Lung (tissue), 12 donors: ENCODE results near the gene OTUD3. TPM values are rescaled to one million over a fixed set of nuclear protein-coding genes. Genes with fewer than 3 reads are reported as not detected.

Experiments
- ATAC-seq: fragments of 200-7000 bp; cut with Tn5 transposase; one replicate; pipeline ENCODE4 v1.9.1; 2020; ENCODE audit warnings: moderate number of reproducible peaks; ENCODE audit not compliant: insufficient read depth, low FRiP score
- DNase-seq, 3 donors: peaks; one replicate each; pipeline ENCODE4 v3.0.0-alpha.2; 2013 to 2017
- H3K27ac ChIP-seq, 2 donors: one replicate each; pipeline ENCODE4 v1.5.1; 2013; ENCODE audit warnings: mild to moderate bottlenecking in 2 of 2, moderate library complexity in 2 of 2, control low read depth in 1 of 2, inconsistent platforms in 1 of 2, low read depth in 1 of 2, low read length in 1 of 2
- H3K27me3 ChIP-seq, 3 donors: one replicate each; pipeline ENCODE4 v1.5.1; 2013; ENCODE audit warnings: low read length in 2 of 3; ENCODE audit not compliant: control insufficient read depth in 3 of 3, insufficient read depth in 3 of 3
- H3K36me3 ChIP-seq, 4 donors: one replicate each; pipeline ENCODE4 v1.5.1; 2013; ENCODE audit warnings: low read length in 4 of 4, mild to moderate bottlenecking in 1 of 4, moderate library complexity in 1 of 4; ENCODE audit not compliant: control insufficient read depth in 4 of 4, insufficient read depth in 4 of 4
- H3K4me1 ChIP-seq, 5 donors: one replicate each; pipeline ENCODE4 v1.5.1; 2013; ENCODE audit warnings: low read length in 5 of 5, mild to moderate bottlenecking in 2 of 5, moderate library complexity in 1 of 5; ENCODE audit not compliant: control insufficient read depth in 5 of 5, insufficient read depth in 5 of 5
- H3K4me3 ChIP-seq: one replicate; pipeline ENCODE4 v1.5.1; 2013; ENCODE audit warnings: mild to moderate bottlenecking, control low read depth, moderate library complexity
- H3K9ac ChIP-seq, 2 donors: one replicate each; pipeline ENCODE4 v1.5.1; 2013; ENCODE audit warnings: low read length in 2 of 2, control low read depth in 1 of 2; ENCODE audit not compliant: insufficient read depth in 1 of 2
- H3K9me3 ChIP-seq, 4 donors: one replicate each; pipeline ENCODE4 v1.5.1; 2013; ENCODE audit warnings: low read length in 3 of 4, mild to moderate bottlenecking in 1 of 4, moderate library complexity in 1 of 4; ENCODE audit not compliant: control insufficient read depth in 4 of 4, insufficient read depth in 3 of 4
- WGBS, 2 donors: extraction: QIAGEN DNeasy Blood & Tissue Kit; methylation state at CpG; one replicate each; pipeline ENCODE4 v1.1.7; 2013; 5-methylcytosine and 5-hydroxymethylcytosine counted together
- polyA plus RNA-seq, 2 donors: library from polyadenylated mRNA; stranded (reverse); fragments of 200-250 nt; gene quantifications; one replicate each; pipeline ENCODE4 v1.2.1, GENCODE V29; 2013
- total RNA-seq, 2 donors: library from RNA; depleted of rRNA in 1 of 2; stranded (reverse); fragments of >200 nt in 1 of 2; gene quantifications; one replicate each; pipeline ENCODE4 v1.2.1, GENCODE V29; 2014 to 2021
- TF ChIP-seq, protein P1 (sequence below): IDR thresholded peaks from 2 replicates; pipeline ENCODE4 v1.5.1; 2012; ENCODE audit warnings: mild to moderate bottlenecking; ENCODE audit errors: control extremely low read depth, extremely low read depth
- donor health status: control.
- donor health status: control.
- donor health status: Bipolar disorder and iron deficiency.
- donor health status: healthy.
- donor health status: DM: yes; HTN: yes; CAD: no.

OTUD3 gene
- total and polyA plus RNA-seq, 4 donors: 1.7 to 8.6 (median 6.7) TPM

DNA sequence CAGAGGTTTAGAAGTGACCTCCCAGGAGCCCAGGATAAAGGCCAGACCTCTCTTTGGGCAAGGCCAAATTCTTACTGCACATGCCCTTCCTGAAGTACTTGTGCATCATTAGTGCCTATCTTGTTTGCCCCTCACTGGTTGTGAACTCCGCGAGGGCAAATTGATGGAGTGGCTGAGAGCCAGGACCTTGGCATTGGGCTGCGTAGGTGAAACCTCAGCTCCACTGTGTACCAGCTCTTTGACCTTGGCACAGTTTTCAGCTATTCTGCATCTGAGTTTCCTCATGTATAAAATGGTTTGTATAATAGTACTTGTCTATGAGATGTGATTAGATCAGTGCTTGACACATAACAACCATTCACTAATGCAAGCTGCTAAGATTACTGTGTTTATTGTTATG, 11.5 kb downstream of the OTUD3 start:
- no peak for ATAC-seq
- no peak overlapping the region for H3K27ac ChIP-seq
- TF ChIP-seq, protein P1, sequence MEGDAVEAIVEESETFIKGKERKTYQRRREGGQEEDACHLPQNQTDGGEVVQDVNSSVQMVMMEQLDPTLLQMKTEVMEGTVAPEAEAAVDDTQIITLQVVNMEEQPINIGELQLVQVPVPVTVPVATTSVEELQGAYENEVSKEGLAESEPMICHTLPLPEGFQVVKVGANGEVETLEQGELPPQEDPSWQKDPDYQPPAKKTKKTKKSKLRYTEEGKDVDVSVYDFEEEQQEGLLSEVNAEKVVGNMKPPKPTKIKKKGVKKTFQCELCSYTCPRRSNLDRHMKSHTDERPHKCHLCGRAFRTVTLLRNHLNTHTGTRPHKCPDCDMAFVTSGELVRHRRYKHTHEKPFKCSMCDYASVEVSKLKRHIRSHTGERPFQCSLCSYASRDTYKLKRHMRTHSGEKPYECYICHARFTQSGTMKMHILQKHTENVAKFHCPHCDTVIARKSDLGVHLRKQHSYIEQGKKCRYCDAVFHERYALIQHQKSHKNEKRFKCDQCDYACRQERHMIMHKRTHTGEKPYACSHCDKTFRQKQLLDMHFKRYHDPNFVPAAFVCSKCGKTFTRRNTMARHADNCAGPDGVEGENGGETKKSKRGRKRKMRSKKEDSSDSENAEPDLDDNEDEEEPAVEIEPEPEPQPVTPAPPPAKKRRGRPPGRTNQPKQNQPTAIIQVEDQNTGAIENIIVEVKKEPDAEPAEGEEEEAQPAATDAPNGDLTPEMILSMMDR: no peak
- 91 to 92% methylated on average over 3 of the region's 3 CpGs for WGBS, 2 donors
- H3K27me3 ChIP-seq: no peaks in the 10 kb centered on the region
- no peak overlapping the region for H3K4me3 ChIP-seq
- peaks cover 0 to 4% (median 0%) of the 10 kb centered on the region in 5 donors for H3K4me1 ChIP-seq
- H3K9ac ChIP-seq: no peak overlapping the region
- no peaks in the 10 kb centered on the region for H3K9me3 ChIP-seq
- peaks cover 25 to 47% (median 28%) of the 10 kb centered on the region in 4 donors for H3K36me3 ChIP-seq
- no peak for DNase-seq

DNA sequence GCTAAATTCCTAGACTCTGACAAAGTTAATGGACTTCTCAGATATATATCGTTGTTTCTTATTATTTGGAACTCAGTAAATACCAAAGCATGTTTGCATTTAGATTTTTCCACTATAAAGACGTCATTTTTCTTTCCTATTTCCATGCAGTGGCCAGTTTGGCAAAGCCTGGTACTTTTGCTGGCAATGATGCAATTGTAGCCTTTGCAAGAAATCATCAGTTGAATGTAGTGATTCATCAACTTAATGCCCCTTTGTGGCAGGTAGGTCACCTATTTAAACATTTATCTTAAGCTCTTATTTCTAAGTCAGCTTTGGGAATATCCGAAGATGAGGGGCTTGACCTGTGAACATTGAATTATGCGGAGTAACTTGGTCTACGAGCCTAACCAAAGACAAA, 12.0 kb downstream of the OTUD3 start:
- H3K27ac ChIP-seq: no peak overlapping the region
- no peak overlapping the region for H3K9ac ChIP-seq
- no peaks in the 10 kb centered on the region for H3K27me3 ChIP-seq
- DNase-seq (no peak), ATAC-seq (no peak)
- peaks cover 0 to 3% (median 0%) of the 10 kb centered on the region in 5 donors for H3K4me1 ChIP-seq
- TF ChIP-seq, protein P1: no peak
- WGBS, 2 donors: 90 to 96% methylated on average over 5 of the region's 5 CpGs
- H3K9me3 ChIP-seq: no peaks in the 10 kb centered on the region
- peaks cover 29 to 52% (median 32%) of the 10 kb centered on the region in 4 donors for H3K36me3 ChIP-seq
- H3K4me3 ChIP-seq: no peak overlapping the region

DNA sequence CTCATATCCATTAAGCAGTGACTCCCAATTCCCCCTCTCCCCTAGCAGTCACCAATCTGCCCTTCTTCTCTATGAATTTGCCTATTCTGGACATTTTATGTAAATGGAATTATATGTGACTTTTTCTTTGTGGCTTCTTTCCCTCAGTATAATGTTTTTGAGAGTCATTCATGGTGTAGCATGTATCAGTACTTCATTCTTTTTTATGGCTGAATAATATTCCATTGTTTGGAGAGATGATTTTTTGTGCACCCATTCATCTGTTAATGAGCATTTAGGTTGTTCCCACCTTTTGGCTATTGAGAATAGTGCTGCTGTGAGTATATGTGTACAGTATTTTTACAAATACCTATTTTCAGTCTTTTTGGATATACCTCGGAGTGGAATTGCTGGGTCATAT, 19.5 kb downstream of the OTUD3 start:
- ATAC-seq: no peak
- no peaks in the 10 kb centered on the region for H3K4me1 ChIP-seq
- no peaks in the 10 kb centered on the region for H3K27me3 ChIP-seq
- 95 to 97% methylated on average over 1 of the region's 1 CpG for WGBS, 2 donors
- no peak overlapping the region for H3K4me3 ChIP-seq
- no peak overlapping the region for H3K9ac ChIP-seq
- H3K36me3 ChIP-seq: peaks cover 14 to 36% (median 20%) of the 10 kb centered on the region in 4 donors
- TF ChIP-seq, protein P1: no peak
- no peak for DNase-seq
- H3K9me3 ChIP-seq: no peaks in the 10 kb centered on the region
- no peak overlapping the region for H3K27ac ChIP-seq

DNA sequence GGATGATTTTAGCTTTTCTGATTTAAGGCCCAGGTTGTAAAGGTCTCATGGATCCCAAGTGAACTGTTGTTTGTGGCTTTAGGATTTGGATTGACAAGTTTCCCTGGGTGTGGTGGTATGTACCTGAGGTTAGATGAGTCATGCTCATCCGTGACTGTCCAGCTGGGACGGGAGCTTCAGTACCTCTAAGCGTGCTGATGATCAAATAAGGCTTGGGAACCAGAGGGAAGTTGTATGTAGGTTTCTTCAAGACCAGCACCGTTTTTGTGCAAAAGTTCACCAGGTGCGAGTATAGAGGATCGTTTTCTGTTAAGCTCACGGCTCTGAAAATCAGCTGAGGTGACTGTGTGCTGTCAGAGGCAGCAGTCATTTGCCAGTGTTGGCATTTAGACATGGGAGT, 21.4 kb downstream of the OTUD3 start:
- Histone ChIP-seq H3K4me1 (no peaks in the 10 kb centered on the region), H3K4me3 (no peak overlapping the region), H3K27ac (no peak overlapping the region), H3K9ac (no peak overlapping the region), H3K27me3 (no peaks in the 10 kb centered on the region), H3K36me3 (peaks cover 19 to 38% (median 31%) of the 10 kb centered on the region in 4 donors), H3K9me3 (no peaks in the 10 kb centered on the region)
- ATAC-seq (no peak), DNase-seq (no peak)
- TF ChIP-seq, protein P1: no peak
- WGBS, 2 donors: 95 to 97% methylated on average over 7 of the region's 7 CpGs
